Astrocyte of the hippocampus (primary cell): ENCODE measurements around the gene MMP7.

Source experiments
- DNase-seq: peaks from one replicate; pipeline ENCODE4 v3.0.0; 2011; ENCODE audit warnings: low read depth, low spot score

The MMP7 gene, protein sequence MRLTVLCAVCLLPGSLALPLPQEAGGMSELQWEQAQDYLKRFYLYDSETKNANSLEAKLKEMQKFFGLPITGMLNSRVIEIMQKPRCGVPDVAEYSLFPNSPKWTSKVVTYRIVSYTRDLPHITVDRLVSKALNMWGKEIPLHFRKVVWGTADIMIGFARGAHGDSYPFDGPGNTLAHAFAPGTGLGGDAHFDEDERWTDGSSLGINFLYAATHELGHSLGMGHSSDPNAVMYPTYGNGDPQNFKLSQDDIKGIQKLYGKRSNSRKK

DNA sequence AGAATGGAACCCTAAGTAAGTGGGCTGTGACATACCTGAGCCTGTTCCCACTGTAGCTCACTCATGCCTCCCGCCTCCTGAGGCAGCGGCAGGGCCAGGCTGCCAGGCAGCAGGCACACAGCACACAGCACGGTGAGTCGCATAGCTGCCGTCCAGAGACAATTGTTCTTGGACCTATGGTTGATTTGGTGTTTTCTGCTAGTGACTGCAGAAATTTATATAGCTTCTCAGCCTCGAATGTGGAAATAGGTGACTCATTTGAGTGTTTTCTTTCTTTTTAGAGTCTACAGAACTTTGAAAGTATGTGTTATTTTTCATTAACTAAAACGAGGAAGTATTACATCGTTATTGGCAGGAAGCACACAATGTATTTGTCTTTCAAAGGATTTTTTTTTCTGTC, at the start of gene MMP7:
Gene MMP7, minus strand, starts transcription at position 190 of the 400 bp plus-strand sequence. Its CDS starts 47 bp downstream, at position 143.
- peak; percentile 73 for DNase-seq

DNA sequence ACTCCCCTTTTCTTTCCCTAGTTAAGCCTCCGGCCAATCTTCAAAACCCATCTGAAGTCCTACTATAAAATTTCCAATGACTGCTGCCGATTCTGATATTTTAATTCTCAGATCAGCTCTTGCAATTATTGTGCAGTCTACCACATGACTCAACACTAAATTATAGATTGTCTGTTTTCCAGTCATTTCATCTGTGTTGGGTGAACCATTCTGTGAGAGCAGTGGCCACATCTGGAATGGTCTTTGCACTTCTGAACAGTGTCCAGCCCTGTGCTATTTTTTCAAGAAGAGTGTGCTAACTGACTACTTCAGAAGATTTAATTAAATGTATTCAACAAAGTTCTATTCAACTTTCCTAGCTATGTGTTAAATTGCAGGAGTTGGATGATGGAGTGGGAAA, 47.2 kb upstream of the MMP7 start:
- no peak for DNase-seq

DNA sequence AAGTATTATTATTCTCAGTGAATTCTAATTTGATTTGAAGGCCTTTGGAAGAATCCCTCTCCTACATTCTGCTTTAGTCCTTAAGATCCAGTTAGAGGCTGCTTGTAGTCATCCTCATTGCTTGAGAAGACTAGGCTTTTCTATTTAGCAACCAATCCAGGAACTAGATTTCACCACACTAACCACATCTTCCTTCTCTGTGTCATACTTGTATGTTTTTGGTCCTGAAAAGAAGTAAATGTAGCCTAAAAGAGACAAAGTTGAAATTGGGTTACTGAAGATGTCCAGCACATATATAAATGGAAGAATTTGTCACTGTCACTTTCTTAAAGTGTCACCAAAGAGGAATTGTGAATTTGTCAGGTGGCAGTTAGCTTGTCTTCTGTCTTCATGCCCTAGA, 46.6 kb upstream of the MMP7 start:
- no peak for DNase-seq

DNA sequence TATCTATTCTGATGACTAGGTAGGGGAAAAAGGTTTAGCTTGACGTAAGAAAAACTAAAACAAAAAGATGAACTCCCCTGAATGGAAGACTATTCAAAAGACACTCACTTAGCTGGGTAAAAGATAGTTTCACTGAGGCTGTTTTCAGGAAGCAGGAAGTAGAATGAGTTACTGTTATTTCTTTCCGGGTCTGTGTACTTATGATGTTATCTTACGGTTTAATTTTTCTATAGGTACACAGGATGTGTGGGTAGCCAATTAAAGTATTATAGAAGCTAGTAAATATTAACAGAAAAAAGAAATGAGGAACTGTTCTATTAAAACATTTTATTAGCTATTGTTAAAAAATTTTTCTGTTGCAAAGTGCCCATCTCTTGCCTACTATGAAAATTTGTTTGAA, 45.8 kb upstream of the MMP7 start:
- no peak for DNase-seq

DNA sequence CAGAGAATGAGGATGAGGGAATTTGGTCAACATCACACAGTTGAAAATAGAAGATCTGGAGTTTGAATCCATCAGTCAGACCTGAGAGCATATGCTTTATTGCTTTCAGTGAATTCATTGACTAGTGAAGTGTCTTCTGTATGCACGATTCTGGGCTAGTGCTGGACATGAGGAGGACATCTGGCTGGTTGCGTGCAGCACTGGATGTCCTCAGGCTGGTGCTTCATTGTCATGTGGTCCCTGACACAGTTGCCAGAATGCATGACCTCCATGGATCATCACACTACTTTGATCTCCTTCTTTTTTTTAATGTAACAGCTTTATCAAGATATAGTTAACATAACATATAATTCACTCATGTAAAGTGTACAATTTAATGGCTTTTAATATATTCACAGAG, 44.5 kb upstream of the MMP7 start:
- DNase-seq = no peak

DNA sequence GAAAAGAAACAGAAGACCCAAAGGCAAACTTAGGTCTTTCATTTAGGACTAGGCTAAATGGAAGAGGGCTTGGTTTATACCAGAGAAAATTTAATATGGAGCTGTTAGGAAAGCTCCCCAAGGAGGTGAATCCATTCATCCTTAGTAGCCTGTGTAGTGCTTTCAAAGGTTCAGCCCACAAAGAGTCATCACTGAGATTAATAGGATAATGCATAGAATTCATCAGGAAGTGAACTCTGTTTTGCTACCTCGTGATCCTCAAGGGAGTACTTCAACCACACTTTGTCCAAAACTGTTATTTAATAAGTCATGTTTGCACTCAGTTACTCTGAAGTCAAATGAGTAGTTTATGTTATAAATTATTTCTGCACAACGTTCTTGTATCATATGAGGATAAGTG, 43.3 kb upstream of the MMP7 start:
- no peak for DNase-seq

DNA sequence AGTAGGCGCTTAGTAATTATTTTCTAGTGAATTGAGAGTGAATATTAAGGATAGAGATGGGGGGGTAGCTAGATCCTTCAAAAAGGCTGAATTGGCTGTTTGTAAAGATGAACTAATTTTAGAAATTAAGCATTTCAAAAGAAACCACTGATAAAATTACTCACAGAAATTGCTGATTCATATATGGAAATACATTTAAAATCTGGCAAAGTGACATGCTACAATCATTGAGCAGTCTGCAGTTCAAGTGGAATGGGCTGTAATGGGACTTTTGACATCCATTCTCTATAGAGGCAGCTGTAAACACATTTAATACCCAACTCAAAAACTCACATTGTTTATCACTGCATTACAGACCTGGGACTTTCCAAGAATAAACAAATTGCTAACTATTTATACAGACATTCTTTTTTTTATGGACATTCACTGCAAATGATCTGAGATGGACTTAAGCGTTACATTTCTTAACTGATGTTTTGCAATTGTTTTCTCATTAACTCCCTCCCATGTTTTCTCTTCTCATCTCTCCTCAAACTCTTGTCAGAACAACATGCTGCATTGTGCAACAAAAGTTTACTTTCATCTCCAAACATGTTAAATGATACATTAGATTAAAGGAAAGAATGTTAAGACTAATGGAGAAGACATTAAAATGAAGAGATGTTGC, 42.1 kb upstream of the MMP7 start:
- DNase-seq = no peak

DNA sequence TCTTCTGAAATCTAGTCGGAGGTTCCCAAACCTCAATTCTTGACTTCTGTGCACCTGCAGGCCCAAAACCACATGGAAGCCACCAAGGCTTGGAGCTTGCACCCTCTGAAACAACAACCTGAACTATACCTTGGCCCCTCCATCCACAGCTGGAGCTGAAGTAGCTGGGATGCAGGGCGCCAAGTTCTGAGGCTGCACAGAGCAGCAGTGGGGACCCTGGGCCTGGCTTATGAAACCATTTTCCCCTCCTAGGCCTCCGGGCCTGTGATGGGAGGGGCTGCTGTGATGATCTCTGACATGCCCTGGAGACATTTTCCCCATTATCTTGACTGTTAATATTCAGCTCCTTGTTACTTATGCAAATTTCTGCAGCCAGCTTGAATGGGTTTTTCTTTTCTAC, 38.3 kb upstream of the MMP7 start:
- no peak for DNase-seq

DNA sequence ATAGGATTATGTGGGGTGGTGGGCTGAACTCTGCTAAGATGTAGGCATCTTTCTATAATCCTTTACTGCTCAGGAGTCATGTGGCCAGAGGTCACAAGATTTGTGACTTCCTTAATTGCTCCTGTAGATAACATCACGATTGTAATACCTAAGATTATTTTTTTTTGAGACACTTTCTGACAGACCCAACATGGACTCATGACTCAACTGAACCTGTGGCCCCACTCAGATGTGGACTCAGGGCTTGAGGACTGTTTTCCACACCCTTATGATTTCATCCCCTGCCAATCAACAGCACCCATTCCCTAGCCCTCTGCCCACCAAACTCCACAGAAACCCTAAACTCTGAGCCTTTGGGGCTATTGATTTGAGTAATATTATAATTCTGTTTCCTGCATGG, 35.6 kb upstream of the MMP7 start:
- DNase-seq = no peak

DNA sequence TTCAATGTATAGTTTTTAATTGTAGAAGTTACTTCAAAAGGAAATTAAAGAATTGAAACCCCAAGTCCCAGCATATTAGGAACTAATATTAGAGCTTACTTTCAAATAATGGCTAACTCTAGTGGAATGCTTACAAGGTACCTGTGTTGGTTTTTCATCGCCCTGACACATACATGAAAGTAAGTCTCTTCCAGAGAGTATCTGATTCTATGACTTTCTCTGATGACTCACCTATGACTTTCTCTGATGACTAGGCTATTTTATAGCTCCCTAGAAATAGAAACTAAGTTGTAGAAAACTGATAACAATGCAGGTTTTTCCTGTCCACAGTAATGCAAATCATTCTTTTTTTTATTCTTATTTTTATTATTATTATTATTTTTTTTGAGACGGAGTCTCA, 33.6 kb upstream of the MMP7 start:
- peak; percentile 54 for DNase-seq

DNA sequence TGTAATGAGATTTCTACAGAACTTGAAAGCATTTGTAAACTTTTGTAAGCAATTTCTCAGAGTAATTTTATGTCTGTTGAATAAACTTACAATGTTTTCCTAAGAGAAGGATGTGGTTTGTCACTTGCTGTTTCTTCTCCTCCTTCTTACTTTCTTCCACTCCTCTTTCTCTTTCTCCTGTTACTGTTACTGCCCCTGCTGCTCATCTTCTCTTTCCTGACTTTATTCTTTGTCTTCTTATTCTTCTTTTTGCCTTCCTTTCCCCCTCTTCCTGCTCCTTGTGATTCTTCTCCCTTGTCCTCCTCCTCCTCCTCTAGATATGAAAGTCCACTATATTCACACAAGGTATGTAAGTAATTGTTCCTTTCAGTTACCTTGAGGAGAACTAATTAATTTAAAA, 31.1 kb upstream of the MMP7 start:
- no peak for DNase-seq

DNA sequence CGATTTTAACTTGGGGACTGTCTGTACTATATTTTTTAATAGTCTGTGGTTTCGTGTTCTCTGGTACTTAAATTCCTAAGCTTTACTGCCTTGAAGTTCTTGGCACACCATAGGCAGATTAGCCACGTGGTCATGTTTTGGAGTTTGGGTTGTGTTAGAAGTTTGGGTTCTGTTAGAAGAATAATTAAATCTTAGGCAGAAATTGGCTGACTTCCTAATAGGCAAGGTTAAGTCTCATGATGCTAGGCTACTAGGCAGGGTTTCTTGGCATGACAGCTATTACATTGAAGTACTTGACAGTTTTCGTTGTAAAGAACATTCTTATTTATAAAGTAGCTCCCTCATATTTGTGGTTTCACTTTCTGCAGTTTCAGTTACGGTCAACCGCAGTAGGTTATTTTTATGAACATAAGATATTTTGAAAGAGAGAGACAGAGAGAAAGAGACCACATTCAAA, 30.0 kb upstream of the MMP7 start:
- peak; percentile 93 for DNase-seq

DNA sequence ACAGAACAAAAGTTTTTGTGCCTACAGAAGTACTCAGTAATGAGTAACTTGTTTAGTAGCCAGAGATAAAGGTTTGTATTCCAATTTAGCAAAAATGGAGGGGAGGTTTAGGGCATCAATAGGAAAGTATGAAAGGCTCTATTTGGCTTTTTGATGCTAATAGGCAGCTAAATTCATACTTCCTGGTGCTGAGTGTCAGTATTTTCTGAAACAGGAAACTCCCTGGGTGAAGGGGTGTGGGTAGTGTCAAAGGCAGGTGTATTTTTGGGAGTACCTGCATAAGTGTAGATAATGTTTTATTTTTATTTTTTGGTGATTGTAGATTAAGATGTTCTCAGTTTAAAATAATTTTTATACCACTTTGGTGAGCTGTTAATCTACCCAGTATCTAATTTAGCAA, 29.3 kb upstream of the MMP7 start:
- DNase-seq = no peak

DNA sequence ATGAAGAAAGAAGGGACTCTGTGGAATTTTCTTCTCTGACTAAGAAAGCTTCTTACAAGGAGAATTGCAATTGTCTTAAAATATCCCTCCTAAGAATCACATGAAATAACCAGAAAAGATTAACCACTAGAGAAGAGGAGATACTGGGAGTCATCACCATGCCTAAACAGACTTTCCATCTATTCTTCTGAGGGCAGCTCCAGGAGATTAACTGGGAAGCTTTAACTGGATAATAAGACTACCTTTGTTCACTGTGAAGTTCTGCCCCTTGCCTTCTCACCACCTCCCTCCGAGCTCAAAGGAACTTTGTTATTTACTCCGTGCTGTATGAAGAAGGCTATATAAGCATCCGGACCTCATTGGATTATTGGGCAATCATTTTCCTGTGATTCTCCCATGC, 24.5 kb upstream of the MMP7 start:
- no peak for DNase-seq

DNA sequence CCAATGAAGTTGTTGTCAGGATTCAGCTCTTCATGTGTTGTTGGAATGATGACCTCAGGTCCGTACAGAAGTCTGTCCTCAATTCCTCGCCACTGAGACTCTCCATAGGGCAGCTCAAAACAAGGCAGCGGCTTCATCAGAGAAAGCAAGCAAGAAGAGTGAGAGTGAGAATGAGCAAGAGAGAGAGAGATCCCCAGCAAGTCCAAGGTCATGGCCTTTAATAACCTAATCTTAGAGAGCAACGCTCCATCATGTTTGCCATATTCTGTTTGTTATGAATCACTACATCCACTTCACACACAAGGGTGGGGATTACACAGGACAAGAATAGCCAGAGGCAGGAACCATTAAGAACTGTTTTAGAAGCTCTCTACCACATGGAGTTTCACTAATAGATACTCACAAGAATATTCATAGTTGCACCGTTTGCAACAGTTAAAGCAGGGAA, 23.3 kb upstream of the MMP7 start:
- DNase-seq = no peak

DNA sequence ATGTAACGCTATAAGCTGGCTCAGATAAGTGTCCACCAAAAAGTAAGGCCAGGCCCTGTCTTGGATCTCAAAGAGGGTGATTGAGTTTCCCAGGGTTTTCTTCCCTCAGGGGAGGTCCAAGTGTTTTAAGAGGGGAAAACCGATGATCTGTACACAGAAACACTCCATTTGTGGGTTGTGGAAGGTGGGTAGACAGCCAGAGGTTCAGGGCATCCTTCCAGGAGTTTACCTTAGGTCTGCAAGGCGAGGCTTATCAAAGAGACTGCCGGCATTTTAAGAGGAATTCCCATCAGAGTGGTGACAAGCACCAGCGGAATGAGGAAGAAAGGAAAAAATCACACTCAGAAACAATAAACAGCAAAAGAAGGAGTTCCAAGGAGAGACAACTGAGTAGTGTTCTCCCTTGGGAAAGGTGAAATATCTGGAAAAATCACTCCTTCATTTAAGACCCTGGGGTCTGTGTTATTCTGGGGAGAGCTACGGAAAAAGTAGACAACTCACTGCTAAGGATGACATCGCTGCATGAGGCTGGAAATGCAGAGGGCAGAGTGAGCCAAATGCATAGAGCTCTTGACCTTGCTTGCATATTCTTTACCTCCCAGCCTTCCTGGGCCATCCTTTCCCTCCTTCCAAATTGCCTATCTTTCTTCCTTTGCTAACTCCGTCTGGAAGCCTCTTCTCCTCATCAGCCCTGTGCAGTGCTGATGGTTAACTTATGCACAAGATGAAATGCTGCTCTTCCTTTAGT, 22.1 kb upstream of the MMP7 start:
- peak; percentile 97 for DNase-seq

DNA sequence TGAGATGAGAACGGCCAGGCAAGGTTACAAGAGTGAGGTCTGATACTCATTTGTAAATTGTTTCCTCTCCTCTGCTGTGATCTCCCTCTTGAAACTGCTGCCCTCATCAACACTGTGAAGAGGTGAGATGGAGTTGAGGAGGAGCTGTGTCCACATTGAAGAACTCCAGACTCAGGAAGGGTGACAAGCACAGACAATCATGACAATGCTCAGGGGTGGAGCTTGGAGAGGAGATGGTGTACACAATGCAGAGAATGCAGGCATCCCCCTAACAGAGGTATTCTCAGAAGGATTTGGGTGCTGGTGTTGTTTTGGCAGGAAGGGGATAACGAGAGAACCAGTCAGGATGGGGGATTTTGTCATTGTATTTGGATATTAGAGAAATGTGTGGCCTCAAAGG, 21.5 kb upstream of the MMP7 start:
- DNase-seq = no peak

DNA sequence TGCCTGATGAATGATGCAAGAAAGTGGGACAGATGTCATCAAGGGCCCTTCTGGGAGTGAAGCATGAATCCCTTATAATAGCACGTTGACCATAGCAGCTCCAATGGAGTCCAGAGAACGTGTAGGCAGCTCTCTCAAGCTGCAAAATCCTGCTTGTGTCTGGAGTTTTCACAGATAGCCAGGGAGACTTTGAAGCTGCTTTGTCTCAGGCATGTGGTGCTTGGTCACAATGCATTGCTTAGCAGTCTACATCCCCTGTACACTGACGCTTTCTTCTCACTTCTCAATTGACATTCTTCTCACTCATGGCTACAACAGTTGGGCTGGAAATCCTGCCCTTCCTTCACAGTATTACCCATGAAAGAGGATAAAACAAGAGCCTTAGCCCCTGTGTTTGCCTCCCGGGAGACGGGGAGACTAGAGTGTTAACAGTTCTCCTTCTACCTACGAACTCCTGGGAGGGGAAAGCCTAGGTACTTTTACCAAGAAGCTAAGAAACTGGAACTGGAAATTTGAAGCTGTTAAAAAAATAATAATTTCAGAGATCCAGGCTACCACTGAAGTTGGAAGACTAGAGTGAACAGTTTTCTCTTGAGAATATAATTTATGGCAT, 20.7 kb upstream of the MMP7 start:
- no peak for DNase-seq

DNA sequence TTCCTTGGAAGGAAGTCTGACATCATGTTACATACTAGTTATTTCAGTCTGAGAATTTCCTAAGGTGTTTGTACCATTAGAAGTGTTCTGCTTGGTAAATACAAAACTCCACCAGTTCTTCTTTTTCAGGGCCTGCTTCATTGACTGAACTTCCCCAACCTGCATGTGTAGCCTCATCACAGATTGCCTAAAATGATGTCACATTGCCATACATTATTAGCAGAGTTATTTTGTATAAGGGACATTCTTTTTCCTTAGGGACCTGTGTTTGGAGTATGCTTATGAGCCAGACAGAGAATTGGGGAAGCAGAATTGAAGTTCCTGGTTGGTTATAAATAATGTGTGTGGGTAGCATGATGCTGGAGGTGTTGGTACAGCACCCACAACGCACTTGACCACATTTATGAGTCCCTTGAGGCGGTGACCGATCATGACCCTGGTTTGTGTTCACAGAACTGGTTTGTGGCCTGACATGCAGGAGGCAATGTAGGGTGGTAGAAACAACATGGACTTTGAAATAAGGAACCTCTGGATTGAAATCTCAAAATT, 16.4 kb upstream of the MMP7 start:
- DNase-seq = no peak

DNA sequence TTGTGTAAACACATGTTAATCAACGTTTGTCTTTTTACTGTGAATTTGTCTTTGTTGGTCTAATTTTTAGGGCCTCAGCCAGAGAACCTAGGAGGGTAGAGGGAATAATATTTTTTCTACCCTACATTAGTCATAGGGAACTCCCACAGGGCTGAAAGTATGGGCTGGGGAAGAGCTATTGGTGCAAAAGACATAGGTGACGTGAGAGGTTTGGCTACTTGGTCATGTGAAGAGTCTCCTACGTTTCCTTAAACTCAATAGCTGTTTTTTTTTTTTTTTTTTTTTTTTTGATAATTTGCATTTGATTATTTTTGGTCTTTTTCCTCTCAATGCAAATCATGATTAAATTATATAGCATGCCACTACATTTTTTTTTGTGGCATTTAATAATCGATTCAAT, 15.9 kb upstream of the MMP7 start:
- no peak for DNase-seq

DNA sequence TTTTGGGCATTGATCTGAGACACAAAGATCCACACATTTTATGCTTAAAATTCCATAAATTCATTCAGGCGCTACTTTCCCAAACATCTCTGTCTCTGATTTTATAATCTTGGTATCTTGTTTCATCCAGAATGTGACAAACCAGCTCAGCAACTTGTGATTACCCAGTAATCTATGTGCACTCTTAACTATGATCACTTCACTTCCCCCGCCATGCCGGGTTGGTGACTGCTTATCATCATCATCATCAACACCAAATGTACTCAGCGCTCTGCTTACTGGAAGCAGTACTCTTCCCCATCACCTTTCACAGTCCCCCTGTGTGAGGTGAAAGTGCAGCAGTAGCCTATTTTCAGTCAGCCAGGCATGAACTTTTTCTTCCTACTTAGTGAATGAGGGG, 15.2 kb upstream of the MMP7 start:
- DNase-seq = no peak

DNA sequence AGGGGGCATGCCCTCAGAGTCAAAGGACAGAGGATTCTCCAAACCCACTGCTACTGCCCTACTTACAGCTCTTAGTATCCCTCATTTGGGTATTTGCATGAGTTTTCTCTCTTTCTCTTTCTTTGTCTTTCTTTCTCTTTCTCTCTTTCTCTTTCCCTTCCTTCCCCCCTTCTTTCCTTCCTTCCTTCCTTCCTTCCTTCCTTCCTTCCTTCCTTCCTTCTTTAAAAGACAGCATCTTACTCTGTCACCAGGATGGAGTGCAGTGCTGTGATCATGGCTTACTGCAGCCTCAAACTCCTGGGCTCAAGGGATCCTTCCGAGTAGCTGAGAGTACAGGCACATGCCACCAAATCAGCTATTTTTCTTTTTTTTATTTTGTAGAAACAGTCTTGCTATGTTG, 14.0 kb upstream of the MMP7 start:
- no peak for DNase-seq
